MG63 (cell line): ENCODE measurements around the gene INHBE. TPM values are rescaled to one million over a fixed set of nuclear protein-coding genes. Genes with fewer than 3 reads are reported as not detected.

ENCODE experiments used
- DNase-seq: peaks from one replicate; pipeline ENCODE4 v3.0.0-alpha.2; 2020
- H3K27me3 ChIP-seq: fragments of 250-450 bp; sonication (Bioruptor Pico); 2 replicates; pipeline ENCODE4 v1.5.1; 2020; ENCODE audit warnings: mild to moderate bottlenecking, moderate library complexity
- H3K36me3 ChIP-seq: fragments of 250-450 bp; sonication (Bioruptor Pico); 2 replicates; pipeline ENCODE4 v1.5.1; 2020; ENCODE audit warnings: mild to moderate bottlenecking, moderate library complexity
- H3K4me3 ChIP-seq: fragments of 250-450 bp; sonication (Bioruptor Pico); 2 replicates; pipeline ENCODE4 v1.5.1; 2020; ENCODE audit warnings: mild to moderate bottlenecking, moderate library complexity
- H3K9me3 ChIP-seq: fragments of 250-450 bp; sonication (Bioruptor Pico); 2 replicates; pipeline ENCODE4 v1.5.1; 2020; ENCODE audit warnings: mild to moderate bottlenecking, moderate library complexity
- total RNA-seq: library from RNA; depleted of rRNA; stranded (reverse); fragments of >200 nt; shearing (Covaris generic); gene quantifications from 2 replicates; pipeline ENCODE4 v1.2.3, GENCODE V29; 2014; ENCODE audit warnings: low replicate concordance

INHBE gene
- total RNA-seq, 1 experiment from 2014 or later, result 7.4 TPM

DNA sequence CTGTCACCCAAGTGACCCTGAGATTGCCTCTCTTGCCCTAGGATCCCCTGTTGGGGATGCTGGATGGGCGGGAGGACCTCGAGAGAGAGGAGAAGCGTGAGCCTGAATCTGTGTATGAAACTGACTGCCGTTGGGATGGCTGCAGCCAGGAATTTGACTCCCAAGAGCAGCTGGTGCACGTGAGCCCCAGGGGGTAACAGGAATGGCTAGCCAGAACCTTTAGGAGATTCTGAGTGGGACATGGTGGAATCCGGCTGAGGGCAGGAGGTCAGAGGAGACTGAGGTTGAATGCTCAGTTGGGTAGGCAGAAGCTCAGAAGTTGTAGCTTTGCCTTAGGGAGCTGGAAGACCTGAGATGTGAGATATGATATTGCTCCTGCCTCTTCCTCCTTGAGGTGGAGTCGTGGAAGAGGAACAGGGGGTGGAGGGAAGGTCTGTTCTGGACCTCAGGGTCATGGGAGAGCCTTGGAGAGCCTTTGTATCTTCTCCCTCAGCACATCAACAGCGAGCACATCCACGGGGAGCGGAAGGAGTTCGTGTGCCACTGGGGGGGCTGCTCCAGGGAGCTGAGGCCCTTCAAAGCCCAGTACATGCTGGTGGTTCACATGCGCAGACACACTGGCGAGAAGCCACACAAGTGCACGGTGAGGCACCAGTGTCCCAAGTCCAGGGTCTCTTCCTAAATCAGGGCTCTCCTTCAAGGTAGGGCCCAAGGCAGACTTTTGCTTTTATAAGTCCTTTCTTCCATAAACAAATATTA lies 10.8 kb downstream of the INHBE start:
- no peaks in the 10 kb centered on the region for H3K36me3 ChIP-seq
- no peaks in the 10 kb centered on the region for H3K9me3 ChIP-seq
- DNase-seq, result no peak
- H3K4me3 ChIP-seq, result no peak overlapping the region
- H3K27me3 ChIP-seq, result peaks cover 14% of the 10 kb centered on the region

DNA sequence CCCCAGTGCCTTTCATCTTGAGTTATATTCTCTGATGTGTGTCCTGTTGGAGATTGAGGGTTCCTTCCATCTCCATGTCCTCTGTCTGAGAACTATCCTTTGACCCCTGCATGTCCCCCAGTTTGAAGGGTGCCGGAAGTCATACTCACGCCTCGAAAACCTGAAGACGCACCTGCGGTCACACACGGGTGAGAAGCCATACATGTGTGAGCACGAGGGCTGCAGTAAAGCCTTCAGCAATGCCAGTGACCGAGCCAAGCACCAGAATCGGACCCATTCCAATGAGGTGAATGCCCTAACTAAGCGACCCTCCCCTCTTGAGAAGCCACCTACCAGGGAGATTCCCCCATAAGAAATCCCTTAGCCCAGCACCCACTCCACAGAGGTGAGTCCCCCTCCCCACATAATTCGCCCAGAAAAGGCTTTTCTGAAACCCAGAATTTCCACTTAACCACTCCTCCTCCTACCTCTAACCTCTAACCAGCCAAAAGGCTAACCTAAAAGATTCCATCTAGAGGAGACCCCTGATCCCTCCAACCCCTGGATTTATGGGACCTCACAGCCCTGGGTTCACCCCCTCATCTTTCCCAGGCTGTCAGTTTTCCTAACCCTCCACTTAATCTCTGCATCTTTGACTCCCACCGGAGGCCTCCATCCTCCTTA lies 12.2 kb downstream of the INHBE start:
- Histone ChIP-seq H3K36me3 (no peaks in the 10 kb centered on the region), H3K27me3 (peaks cover 11% of the 10 kb centered on the region), H3K9me3 (no peaks in the 10 kb centered on the region), H3K4me3 (no peak overlapping the region)
- DNase-seq, result no peak

DNA sequence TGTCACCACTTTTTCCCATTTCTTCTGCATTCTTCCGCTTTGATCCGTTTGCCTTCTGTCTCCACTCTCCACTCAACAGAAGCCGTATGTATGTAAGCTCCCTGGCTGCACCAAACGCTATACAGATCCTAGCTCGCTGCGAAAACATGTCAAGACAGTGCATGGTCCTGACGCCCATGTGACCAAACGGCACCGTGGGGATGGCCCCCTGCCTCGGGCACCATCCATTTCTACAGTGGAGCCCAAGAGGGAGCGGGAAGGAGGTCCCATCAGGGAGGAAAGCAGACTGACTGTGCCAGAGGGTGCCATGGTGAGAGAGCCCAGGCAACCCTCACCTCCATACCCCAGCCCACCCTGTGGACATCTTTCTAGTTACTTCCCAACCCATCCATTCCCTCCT lies 12.8 kb downstream of the INHBE start:
- H3K4me3 ChIP-seq, result no peak overlapping the region
- H3K9me3 ChIP-seq, result no peaks in the 10 kb centered on the region
- H3K27me3 ChIP-seq, result peaks cover 16% of the 10 kb centered on the region
- H3K36me3 ChIP-seq, result no peaks in the 10 kb centered on the region
- DNase-seq, result no peak

DNA sequence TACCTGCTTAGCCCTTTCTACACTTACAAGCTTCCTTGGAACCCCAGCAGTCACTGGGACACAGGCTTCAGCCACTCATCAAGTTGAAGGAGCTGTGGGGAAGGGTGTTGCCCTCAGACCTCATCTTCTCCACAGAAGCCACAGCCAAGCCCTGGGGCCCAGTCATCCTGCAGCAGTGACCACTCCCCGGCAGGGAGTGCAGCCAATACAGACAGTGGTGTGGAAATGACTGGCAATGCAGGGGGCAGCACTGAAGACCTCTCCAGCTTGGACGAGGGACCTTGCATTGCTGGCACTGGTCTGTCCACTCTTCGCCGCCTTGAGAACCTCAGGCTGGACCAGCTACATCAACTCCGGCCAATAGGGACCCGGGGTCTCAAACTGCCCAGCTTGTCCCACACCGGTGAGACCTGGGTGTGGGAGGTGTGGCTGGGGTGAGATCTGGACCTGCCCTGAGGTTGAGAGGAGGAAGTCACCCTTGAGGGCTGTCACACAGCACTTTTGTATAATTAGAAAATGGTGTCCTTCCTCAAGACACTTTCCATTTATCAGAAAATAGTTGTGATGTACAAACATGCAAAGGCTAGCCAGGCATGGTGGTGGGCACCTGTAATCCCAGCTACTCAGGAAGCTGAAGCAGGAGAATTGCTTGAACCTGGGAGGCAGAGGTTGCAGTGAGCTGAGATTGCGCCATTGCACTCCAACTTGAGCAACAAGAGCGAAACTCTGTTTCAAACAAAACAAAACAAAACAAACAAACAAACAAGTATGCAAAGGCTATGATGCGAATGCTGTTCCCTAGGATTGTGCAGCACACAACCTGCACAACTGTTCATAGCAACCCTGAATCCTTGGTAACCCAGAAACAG lies 14.4 kb downstream of the INHBE start:
- no peaks in the 10 kb centered on the region for H3K36me3 ChIP-seq
- no peaks in the 10 kb centered on the region for H3K9me3 ChIP-seq
- H3K27me3 ChIP-seq, result peaks cover 25% of the 10 kb centered on the region
- H3K4me3 ChIP-seq, result no peak overlapping the region
- no peak for DNase-seq

DNA sequence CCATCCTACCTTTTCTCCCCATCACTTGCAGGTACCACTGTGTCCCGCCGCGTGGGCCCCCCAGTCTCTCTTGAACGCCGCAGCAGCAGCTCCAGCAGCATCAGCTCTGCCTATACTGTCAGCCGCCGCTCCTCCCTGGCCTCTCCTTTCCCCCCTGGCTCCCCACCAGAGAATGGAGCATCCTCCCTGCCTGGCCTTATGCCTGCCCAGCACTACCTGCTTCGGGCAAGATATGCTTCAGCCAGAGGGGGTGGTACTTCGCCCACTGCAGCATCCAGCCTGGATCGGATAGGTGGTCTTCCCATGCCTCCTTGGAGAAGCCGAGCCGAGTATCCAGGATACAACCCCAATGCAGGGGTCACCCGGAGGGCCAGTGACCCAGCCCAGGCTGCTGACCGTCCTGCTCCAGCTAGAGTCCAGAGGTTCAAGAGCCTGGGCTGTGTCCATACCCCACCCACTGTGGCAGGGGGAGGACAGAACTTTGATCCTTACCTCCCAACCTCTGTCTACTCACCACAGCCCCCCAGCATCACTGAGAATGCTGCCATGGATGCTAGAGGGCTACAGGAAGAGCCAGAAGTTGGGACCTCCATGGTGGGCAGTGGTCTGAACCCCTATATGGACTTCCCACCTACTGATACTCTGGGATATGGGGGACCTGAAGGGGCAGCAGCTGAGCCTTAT lies 15.3 kb downstream of the INHBE start:
- no peak overlapping the region for H3K4me3 ChIP-seq
- H3K9me3 ChIP-seq, result no peaks in the 10 kb centered on the region
- peaks cover 32% of the 10 kb centered on the region for H3K27me3 ChIP-seq
- H3K36me3 ChIP-seq, result no peaks in the 10 kb centered on the region
- DNase-seq, result no peak

DNA sequence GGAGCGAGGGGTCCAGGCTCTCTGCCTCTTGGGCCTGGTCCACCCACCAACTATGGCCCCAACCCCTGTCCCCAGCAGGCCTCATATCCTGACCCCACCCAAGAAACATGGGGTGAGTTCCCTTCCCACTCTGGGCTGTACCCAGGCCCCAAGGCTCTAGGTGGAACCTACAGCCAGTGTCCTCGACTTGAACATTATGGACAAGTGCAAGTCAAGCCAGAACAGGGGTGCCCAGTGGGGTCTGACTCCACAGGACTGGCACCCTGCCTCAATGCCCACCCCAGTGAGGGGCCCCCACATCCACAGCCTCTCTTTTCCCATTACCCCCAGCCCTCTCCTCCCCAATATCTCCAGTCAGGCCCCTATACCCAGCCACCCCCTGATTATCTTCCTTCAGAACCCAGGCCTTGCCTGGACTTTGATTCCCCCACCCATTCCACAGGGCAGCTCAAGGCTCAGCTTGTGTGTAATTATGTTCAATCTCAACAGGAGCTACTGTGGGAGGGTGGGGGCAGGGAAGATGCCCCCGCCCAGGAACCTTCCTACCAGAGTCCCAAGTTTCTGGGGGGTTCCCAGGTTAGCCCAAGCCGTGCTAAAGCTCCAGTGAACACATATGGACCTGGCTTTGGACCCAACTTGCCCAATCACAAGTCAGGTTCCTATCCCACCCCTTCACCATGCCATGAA lies 16.0 kb downstream of the INHBE start:
- no peaks in the 10 kb centered on the region for H3K9me3 ChIP-seq
- H3K4me3 ChIP-seq, result no peak overlapping the region
- DNase-seq, result no peak
- no peaks in the 10 kb centered on the region for H3K36me3 ChIP-seq
- H3K27me3 ChIP-seq, result peaks cover 36% of the 10 kb centered on the region

DNA sequence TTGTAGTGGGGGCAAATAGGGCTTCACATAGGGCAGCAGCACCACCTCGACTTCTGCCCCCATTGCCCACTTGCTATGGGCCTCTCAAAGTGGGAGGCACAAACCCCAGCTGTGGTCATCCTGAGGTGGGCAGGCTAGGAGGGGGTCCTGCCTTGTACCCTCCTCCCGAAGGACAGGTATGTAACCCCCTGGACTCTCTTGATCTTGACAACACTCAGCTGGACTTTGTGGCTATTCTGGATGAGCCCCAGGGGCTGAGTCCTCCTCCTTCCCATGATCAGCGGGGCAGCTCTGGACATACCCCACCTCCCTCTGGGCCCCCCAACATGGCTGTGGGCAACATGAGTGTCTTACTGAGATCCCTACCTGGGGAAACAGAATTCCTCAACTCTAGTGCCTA lies 16.6 kb downstream of the INHBE start:
- Histone ChIP-seq H3K4me3 (no peak overlapping the region), H3K9me3 (no peaks in the 10 kb centered on the region), H3K36me3 (no peaks in the 10 kb centered on the region), H3K27me3 (peaks cover 36% of the 10 kb centered on the region)
- DNase-seq, result no peak

DNA sequence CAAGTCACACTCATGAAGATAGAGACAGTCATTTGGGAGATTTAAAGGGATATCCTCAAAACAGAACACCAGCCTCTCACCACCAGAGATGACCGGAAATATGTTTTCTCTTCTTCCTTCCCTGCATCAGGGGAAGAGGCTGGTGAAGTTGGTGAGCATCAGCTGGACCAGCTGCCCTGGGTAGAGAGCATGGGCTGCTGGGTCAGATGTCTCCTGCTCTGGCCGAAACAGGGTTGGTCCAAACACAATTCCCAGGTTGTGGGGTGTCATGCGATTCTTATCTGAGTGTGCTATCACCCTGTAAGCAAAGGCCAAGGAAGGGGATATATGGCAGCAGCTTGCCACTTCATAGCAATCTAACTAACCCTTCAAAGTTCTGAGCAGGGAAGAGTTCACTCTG lies 17.3 kb downstream of the INHBE start:
- Histone ChIP-seq H3K4me3 (no peak overlapping the region), H3K27me3 (peaks cover 30% of the 10 kb centered on the region), H3K9me3 (no peaks in the 10 kb centered on the region), H3K36me3 (no peaks in the 10 kb centered on the region)
- DNase-seq, result no peak

DNA sequence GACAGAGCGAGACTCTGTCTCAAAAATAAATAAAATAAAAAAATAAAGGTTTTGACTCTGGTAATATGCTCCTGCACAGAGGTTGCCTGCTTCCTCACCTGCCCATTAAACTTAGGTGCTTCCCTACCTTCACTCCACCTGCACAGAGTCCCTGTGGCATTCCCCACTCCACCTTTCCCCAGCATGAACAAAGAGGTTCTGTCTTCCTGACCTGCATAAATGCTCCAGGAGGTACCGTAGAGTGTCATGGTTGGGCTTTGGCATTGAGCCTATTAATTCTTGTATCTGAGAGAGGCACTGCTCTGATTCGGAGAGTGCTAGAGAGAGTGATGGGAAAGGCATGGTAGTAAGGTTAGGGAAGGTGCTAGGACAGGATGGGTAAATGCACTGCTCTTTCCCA lies 18.3 kb downstream of the INHBE start:
- Histone ChIP-seq H3K9me3 (no peaks in the 10 kb centered on the region), H3K27me3 (peaks cover 28% of the 10 kb centered on the region), H3K36me3 (no peaks in the 10 kb centered on the region), H3K4me3 (no peak overlapping the region)
- no peak for DNase-seq

DNA sequence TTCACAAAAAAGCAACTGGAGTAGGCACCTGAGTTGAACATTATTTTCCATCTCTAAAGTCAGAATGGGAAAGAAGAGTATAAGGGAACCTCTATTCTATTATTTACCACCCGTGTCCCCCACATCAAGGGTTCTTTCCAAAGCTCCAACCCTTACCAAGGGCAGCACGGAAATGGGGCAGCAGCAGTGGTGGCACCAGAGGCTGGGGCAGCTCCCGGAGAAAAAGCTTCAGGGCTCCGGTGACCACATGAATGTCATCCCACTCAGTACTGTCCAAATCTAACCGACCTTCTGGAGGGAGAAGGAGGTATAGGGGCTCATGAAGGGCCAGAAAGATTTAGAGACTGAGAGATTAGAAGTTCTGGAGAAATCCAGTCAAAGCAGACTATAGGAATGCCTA lies 18.8 kb downstream of the INHBE start:
- Histone ChIP-seq H3K27me3 (peaks cover 28% of the 10 kb centered on the region), H3K36me3 (no peaks in the 10 kb centered on the region), H3K9me3 (no peaks in the 10 kb centered on the region), H3K4me3 (no peak overlapping the region)
- no peak for DNase-seq

DNA sequence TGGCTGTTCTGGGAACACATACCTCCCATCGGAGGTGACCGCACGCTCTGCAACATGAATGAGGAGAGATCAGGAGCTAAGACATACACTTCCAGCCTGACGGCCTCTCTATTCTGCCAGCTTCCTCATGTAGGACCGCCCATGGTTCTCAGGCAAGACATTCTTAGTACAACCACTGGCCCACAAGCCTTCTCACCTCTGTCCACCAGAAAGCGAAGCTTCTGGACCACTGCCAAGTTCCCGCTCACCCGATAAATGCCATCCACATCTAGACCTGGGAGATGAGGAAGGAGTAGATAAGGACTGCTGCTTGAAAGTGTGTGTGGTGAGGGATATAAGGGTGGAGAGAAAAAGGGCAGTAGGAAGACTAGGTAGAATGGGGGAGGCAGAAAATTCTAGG lies 19.3 kb downstream of the INHBE start:
- Histone ChIP-seq H3K36me3 (no peaks in the 10 kb centered on the region), H3K27me3 (peaks cover 26% of the 10 kb centered on the region), H3K9me3 (no peaks in the 10 kb centered on the region), H3K4me3 (no peak overlapping the region)
- DNase-seq, result no peak

DNA sequence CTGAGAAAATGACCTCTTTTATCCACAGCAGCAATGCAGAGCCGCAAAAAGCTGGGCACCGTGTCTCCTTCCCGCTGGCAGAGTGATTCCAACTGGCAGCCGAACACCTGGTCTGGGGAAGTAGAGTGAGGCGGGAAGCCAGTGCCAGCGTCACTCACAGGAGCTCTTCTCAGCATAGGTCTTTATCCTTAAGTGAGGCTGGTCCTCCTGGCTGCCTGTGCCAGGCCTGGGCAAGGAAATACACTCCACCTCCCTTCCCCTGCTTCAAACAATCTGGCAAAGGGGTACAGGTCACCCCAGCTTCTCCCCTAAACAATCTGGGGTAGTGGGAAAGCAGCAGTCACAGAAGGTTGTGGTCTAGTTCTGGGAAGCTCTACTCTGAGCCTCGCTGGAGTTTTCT lies 19.8 kb downstream of the INHBE start:
- Histone ChIP-seq H3K9me3 (no peaks in the 10 kb centered on the region), H3K27me3 (peaks cover 26% of the 10 kb centered on the region), H3K36me3 (no peaks in the 10 kb centered on the region), H3K4me3 (no peak overlapping the region)
- no peak for DNase-seq

DNA sequence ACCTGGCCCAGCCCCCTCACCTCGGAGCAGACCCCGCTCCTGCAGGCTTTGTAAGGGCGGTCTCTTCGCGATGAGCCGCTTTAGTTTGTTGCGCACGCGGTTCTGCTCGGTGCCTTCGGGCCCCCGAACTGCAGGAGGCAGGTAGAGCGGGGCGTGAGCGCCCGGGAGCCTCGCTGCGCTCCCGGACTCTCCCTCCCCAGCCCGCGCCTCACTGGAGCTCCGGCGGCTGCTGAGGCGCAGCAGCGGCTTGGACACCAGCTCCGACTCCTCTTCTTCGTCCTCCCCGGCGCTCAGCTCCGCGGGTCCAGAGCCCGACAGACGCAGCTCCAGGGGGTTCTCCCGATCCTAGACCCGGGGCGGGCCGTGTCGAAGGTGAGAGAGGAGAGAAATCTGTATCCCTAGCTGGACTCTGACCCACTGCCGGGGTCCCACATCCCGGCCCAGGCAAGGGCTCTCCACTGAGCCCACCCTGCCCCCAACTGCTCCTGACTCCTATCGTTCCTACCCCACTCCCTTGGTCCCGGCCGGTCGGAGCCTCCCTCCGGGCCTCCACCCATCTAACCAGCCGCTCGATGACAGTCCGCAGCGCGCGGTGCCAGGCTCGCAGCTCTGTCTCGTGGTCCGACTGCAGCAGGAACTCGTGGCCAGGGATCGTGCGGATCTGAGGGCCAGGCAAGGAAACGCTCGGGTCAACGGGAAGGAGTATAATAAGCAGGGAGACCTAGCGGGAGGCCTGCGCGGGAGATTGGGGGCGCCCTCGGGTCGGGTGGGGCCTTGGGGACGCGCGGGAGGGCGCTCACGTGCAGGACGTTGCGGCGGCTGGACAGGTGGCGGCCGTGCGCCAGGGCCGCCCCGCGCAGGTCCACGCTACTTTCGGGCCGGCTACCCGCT lies 20.4 kb downstream of the INHBE start:
- H3K9me3 ChIP-seq, result no peaks in the 10 kb centered on the region
- no peak overlapping the region for H3K4me3 ChIP-seq
- H3K27me3 ChIP-seq, result peaks cover 26% of the 10 kb centered on the region
- no peak for DNase-seq
- H3K36me3 ChIP-seq, result no peaks in the 10 kb centered on the region

DNA sequence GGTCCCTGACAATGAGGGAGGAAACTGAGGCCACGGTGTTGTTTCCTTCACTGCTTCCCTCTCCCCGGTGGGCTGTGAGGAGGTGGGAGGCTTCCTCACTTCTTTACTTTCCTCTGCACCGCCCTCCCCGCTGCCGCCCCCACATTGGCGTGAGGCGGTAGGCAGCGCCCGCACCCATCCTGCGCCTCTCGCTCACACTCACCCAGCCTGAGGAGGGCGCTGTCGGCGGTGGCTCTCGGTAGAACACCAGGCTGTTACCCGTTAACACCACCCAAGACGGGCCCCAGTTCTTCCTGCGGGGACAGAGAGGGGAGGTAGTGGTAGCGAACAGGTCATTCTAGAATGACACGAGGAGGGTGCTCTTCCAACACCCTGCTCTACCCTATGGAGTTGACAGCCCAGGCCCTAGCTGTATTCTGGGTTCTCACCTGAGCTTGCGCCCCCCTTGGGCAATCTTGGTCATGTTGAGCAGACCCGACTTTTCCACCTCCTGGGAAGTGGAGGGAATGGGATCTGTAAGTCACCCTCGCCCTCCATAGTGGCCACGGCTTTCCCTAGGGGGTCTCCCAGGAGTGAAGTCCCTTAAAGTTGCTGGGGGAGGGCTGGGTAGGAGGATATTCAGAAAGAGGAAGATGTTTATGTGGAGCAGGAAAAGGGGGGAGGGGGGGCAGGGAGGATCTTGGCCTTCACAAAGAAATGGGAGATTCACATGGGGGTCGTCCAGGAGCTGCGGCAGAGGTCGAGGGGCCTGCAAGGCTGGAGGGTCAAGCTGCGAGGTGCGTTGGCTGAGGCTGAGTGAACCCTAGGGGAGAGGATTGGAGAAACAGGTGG lies 21.3 kb downstream of the INHBE start:
- no peaks in the 10 kb centered on the region for H3K9me3 ChIP-seq
- DNase-seq, result no peak
- peaks cover 26% of the 10 kb centered on the region for H3K27me3 ChIP-seq
- H3K4me3 ChIP-seq, result no peak overlapping the region
- no peaks in the 10 kb centered on the region for H3K36me3 ChIP-seq
